ENCODE data around the gene DMWD. TPM values are rescaled to one million over a fixed set of nuclear protein-coding genes. Genes with fewer than 3 reads are reported as not detected.
A peak's percentile ranks its signal among the peaks of the same experiment; 100 is the strongest.

Gene DMWD
- total and polyA plus RNA-seq, 2 of the 13 experiments (the other 11 are each of a cell fraction or from before 2014, with no cell fraction given): 10.3 to 14.9 TPM

DNA sequence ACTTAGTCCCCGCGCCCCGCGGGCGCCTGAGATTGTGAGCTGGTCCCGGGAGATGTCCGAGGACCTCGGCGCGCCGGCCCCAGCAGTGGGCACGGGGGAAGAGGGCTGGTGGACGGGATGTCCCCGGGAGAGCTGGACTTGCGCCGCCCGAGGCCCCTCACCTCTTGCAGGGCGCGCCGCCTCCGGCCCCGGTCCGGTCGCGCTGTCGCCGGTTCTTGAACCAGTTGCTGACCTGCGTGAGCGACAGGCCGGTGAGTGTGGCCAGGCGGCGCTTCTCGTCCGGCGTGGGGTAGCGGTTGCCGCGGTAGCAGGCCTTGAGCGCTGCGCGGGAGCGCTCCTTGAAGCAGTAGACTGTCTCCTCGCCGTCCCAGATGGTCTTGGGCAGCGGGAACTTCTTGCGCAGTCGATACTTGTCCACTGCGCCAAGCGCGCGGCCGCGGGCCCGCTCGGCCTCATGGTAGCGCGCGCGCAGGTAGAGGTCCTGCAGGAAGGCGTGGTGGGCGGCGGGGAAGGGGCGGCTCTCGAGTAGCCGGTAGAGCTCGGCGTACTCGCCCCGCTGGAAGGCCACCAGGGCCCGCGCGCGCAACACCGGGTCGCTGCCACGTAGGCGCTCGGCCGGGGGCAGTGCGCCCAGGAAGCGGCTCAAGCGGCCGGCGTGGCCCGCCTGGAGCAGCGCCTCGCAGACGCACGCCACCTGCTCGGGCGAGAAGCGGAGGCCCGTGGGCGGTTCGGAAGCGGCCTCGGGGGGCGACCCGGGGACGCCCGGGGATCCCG is 24.6 kb downstream of the DMWD start (continued):
- no peak for TF ChIP-seq STAT6 (CRISPR knock-in tag; IDR thresholded peaks at IDR 0.05; ENCODE audit: borderline replicate concordance)
- TF ChIP-seq KLF6 (CRISPR knock-in tag; IDR thresholded peaks at IDR 0.05): no peak
- no peak for TF ChIP-seq RAD51 (IDR thresholded peaks at IDR 0.05; ENCODE audit: borderline replicate concordance)
- no peak for TF ChIP-seq CHCHD3 (CRISPR knock-in tag; IDR thresholded peaks at IDR 0.05)
- no peak for TF ChIP-seq SIX4 (CRISPR knock-in tag; IDR thresholded peaks at IDR 0.05)
- peak; percentile 65; the same call in 1 of the 2 replicates for TF ChIP-seq BRD4 (CRISPR knock-in tag; IDR thresholded peaks at IDR 0.05)
- 0 out of 2 replicates have a peak, but pooled peaks have one; percentile 16 for TF ChIP-seq ZNF318 (CRISPR knock-in tag; IDR thresholded peaks at IDR 0.05)
- TF ChIP-seq CBX1 (IDR thresholded peaks at IDR 0.05; ENCODE audit: low read depth): no peak
- TF ChIP-seq HMGA1 (CRISPR knock-in tag; conservative IDR thresholded peaks at IDR 0.05): no peak
- no peak for TF ChIP-seq CHD4 (IDR thresholded peaks at IDR 0.05; ENCODE audit: borderline replicate concordance, low read length)
- no peak for TF ChIP-seq ZNF75D (CRISPR knock-in tag; IDR thresholded peaks at IDR 0.05; ENCODE audit: borderline replicate concordance)
- no peak for TF ChIP-seq RELA (CRISPR knock-in tag; IDR thresholded peaks at IDR 0.05)
- peak; percentile 55; the same call in 1 of the 2 replicates for TF ChIP-seq GABPB1 (CRISPR knock-in tag; IDR thresholded peaks at IDR 0.05)
- no peak for TF ChIP-seq AFF4 (CRISPR knock-in tag; IDR thresholded peaks at IDR 0.05)
- peak; percentile 41; the same call in 1 of the 2 replicates for TF ChIP-seq MEF2D (CRISPR knock-in tag; IDR thresholded peaks at IDR 0.05)
